CD4-positive, alpha-beta T cell treated with Interferon alpha-2 for 1 hour (primary cell): ENCODE data around the gene THAP5.
A peak's percentile ranks its signal among the peaks of the same experiment; 100 is the strongest.

ENCODE experiments used
- DNase-seq, 2 donors: peaks; one replicate each; pipeline ENCODE4 v3.0.0-alpha.2; 2020 to 2022

Gene THAP5

GRCh38 chr7:108528183-108528712 is 41.3 kb downstream of the THAP5 start:
- DNase-seq: no peak

- no peak for DNase-seq
These were observed 42.8 kb downstream of the THAP5 start for GRCh38 chr7:108526768-108527017.

- peak; percentile 100 for DNase-seq
These were observed 43.3 kb downstream of the THAP5 start, which contains the start of gene PNPLA8 for GRCh38 chr7:108525985-108526767. Gene PNPLA8 (minus strand): TSS chr7:108526135. CDS start chr7:108515491, 10,644 bp downstream.

GRCh38 chr7:108525327-108525984 is 44.0 kb downstream of the THAP5 start:
- DNase-seq: no peak

GRCh38 chr7:108522780-108523179 is 46.7 kb downstream of the THAP5 start:
- DNase-seq: no peak

DNA sequence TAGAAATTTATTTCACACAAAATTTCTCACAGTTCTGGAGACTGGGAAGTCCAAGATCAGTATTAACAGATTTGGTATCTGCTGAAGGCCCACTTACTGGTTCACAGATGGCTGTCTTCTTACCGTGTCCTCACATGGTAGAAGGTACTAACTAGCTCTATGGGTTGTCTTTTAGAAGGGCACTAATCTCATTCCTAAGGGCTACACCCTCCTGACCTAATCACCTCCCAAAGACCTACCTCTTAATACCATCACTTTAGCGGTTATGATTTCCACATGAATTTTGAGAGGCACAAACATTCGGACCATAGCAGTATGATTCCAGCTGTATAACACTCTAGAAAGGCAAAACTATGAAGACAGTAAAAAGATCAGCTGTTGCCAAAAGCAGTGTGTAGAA is 51.6 kb downstream of the THAP5 start:
- DNase-seq: no peak

DNA sequence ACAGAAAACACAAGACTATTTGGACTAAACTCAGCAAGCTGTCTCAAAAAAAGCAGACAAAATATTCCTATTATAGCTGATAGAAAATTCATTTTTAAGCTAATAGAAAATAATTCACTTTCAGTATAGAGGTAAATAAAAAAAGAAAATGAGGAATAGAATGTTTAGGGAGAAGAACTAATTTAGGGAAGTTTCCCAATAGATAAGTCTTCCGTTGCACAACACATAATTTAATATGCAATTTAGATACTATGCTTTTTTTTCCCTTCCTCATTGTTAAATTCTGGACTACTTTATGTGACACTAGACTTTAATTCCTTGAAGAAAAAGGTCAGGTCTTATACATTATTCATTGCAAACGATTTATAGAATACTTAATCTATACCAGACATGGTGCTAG is 53.9 kb downstream of the THAP5 start:
- no peak for DNase-seq

DNA sequence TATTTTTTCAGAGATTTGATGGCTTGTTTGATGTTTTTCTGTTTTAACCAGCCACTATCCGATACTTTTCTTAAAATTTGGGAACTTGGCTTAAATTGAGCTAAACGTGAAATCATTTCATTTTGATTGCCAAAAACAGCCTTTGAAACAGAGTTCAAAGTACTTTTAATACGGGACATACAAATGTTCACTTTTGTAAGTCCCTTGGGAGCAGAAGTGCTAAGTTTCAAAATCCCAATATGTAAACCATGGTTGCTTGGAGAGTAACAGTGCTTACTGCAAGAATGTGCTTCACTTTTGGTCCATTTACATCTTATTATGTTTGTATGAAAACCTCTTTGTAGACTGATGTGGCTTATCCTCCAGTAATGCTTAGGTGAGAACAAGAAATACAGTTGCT is 54.5 kb downstream of the THAP5 start:
- no peak for DNase-seq
